Uterus (tissue), 4 donors: ENCODE results near the gene DYNC1H1. TPM values are rescaled to one million over a fixed set of nuclear protein-coding genes. Genes with fewer than 3 reads are reported as not detected.

ENCODE experiments used
- DNase-seq, 2 donors: peaks; one replicate each; pipeline ENCODE4 v3.0.0-alpha.2; 2019 to 2020
- H3K27ac ChIP-seq, 2 donors: fragments of 200-600 bp; sonication (generic); 1 replicate in 1 of 2; 2 replicates in 1 of 2; pipeline ENCODE4 v1.5.1; 2016 to 2018
- H3K27me3 ChIP-seq, 2 donors: fragments of 200-600 bp; sonication (generic); one replicate each; pipeline ENCODE4 v1.5.1; 2018 to 2019; ENCODE audit warnings: control low read depth in 1 of 2
- H3K36me3 ChIP-seq, 2 donors: fragments of 200-600 bp; sonication (generic); one replicate each; pipeline ENCODE4 v1.5.1; 2019; ENCODE audit warnings: control low read depth in 1 of 2
- H3K4me1 ChIP-seq, 2 donors: fragments of 200-600 bp; sonication (generic); one replicate each; pipeline ENCODE4 v1.5.1; 2018 to 2019; ENCODE audit warnings: control low read depth in 1 of 2
- H3K4me3 ChIP-seq, 2 donors: fragments of 200-600 bp; sonication (generic); 1 replicate in 1 of 2; 2 replicates in 1 of 2; pipeline ENCODE4 v1.5.1; 2018 to 2019; ENCODE audit warnings: mild to moderate bottlenecking in 1 of 2
- H3K9me3 ChIP-seq, 2 donors: fragments of 200-600 bp; sonication (generic); one replicate each; pipeline ENCODE4 v1.5.1; 2019; ENCODE audit warnings: control low read depth in 1 of 2
- CTCF ChIP-seq, 4 experiments: fragments of 200-600 bp in 2 of 4; fragments of 450-650 bp in 2 of 4; sonication (generic) in 2 of 4; IDR thresholded peaks; one replicate each; pipeline ENCODE4 v1.5.1; 2016 to 2019; ENCODE audit warnings: antibody characterized with exemption in 4 of 4, mild to moderate bottlenecking in 2 of 4, moderate library complexity in 1 of 4
- POLR2A ChIP-seq, 2 donors: fragments of 450-650 bp; IDR thresholded peaks; one replicate each; pipeline ENCODE4 v1.6.1; 2016; ENCODE audit warnings: antibody characterized with exemption in 2 of 2, mild to moderate bottlenecking in 1 of 2, moderate library complexity in 1 of 2
- intact Hi-C: fragments of 100-400 bp; cut with DNase I; formaldehyde crosslinking; loops from one replicate; pipeline ENCODE4 v1.15.1; 2023; ENCODE audit warnings: low total_unique reads
- total RNA-seq, 4 donors: library from RNA; depleted of rRNA in 3 of 4; stranded (reverse); fragments of >200 nt in 3 of 4; gene quantifications; one replicate each; pipeline versions ENCODE4 v1.1.0 to v1.2.4, GENCODE V29; 2014 to 2023
- donor health status: DM: yes; HTN: yes; CAD: no.

Gene DYNC1H1
- total RNA-seq, 4 donors from 2014 or later: 251 to 634 (median 479) TPM

GRCh38 chr14:102055181-102055901 is 91.0 kb downstream of the DYNC1H1 start:
- Histone ChIP-seq H3K9me3 (no peaks in the 10 kb centered on the region), H3K27me3 (no peaks in the 10 kb centered on the region), H3K27ac (no peak overlapping the region), H3K4me1 (no peaks in the 10 kb centered on the region), H3K36me3 (no peaks in the 10 kb centered on the region), H3K4me3 (no peak overlapping the region)
- TF ChIP-seq CTCF (IDR thresholded peaks at IDR 0.05): no peak
- no peak for TF ChIP-seq POLR2A (IDR thresholded peaks at IDR 0.05)
- no peak for DNase-seq
- intact Hi-C loops: no loop called here

DNA sequence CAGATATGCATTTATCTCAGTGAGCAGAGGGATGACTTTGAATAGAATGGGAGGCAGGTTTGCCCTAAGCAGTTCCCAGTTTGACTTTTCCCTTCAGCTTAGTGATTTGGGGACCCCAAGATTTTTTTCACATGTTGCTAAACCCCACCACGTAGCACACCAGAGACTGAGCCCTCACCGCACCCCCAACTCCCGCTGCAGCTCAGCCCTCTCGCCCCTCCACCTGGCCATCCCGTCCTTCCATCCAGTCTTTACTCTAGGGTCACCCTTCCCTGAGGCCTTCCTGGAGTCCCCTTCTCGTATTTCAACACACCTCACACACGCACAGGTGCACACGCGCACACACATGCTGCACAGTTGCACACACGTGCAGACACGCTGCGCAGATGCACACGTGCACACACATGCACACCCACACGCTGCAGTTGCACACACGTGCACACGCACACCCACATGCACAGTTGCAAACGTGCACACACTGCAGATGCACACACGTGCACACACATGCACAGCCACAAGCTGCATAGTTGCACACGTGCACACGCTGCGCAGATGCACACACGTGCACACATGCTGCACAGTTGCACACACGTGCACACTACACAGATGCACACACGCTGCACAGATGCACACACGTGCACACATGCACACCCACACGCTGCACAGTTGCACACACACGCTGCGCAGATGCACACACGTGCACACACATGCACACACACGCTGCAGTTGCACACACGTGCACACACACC is 92.5 kb downstream of the DYNC1H1 start:
- Histone ChIP-seq H3K27ac (no peak overlapping the region), H3K9me3 (no peaks in the 10 kb centered on the region), H3K4me1 (no peaks in the 10 kb centered on the region), H3K4me3 (no peak overlapping the region), H3K27me3 (no peaks in the 10 kb centered on the region), H3K36me3 (no peaks in the 10 kb centered on the region)
- TF ChIP-seq CTCF (IDR thresholded peaks at IDR 0.05) (no peak), POLR2A (IDR thresholded peaks at IDR 0.05) (no peak)
- intact Hi-C loops: no loop called here
- no peak for DNase-seq

GRCh38 chr14:102057480-102058114 is 93.2 kb downstream of the DYNC1H1 start:
- intact Hi-C loops: no loop called here

DNA sequence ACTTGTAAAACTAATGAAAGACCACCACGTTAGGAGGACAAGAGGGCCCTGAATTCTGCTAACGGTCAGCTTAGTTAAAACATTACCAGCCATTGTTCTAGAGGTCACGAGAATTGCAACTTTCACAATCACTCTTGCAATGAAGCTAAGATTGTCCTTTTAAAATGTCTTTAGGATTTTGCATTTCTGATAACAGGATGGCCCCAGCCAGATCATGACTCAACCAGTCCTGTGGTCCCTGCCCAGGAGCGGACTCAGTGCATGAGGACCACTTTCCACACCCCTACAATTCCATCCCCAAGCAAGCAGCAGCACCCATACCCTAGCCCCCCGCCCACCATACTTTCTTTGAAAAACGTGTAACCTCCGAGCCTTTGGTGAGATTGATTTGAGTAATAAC is 93.8 kb downstream of the DYNC1H1 start:
- DNase-seq: no peak
- no peak overlapping the region for H3K4me3 ChIP-seq
- H3K36me3 ChIP-seq: no peaks in the 10 kb centered on the region
- H3K9me3 ChIP-seq: no peaks in the 10 kb centered on the region
- H3K27me3 ChIP-seq: no peaks in the 10 kb centered on the region
- TF ChIP-seq POLR2A (IDR thresholded peaks at IDR 0.05): no peak
- TF ChIP-seq CTCF (IDR thresholded peaks at IDR 0.05): no peak
- intact Hi-C loops: no loop called here
- no peaks in the 10 kb centered on the region for H3K4me1 ChIP-seq
- H3K27ac ChIP-seq: no peak overlapping the region

More at GRCh38 chr14:102057480-102058114, 93.2 kb downstream of the DYNC1H1 start:
- Histone ChIP-seq H3K4me3 (no peak overlapping the region), H3K27ac (no peak overlapping the region), H3K27me3 (no peaks in the 10 kb centered on the region), H3K4me1 (no peaks in the 10 kb centered on the region), H3K9me3 (no peaks in the 10 kb centered on the region), H3K36me3 (no peaks in the 10 kb centered on the region)
- TF ChIP-seq CTCF (IDR thresholded peaks at IDR 0.05) (no peak), POLR2A (IDR thresholded peaks at IDR 0.05) (no peak)
- DNase-seq: no peak

GRCh38 chr14:102058961-102059360 is 94.6 kb downstream of the DYNC1H1 start:
- H3K4me3 ChIP-seq: no peak overlapping the region
- TF ChIP-seq POLR2A (IDR thresholded peaks at IDR 0.05) (no peak), CTCF (IDR thresholded peaks at IDR 0.05) (no peak)
- no peak for DNase-seq

More at GRCh38 chr14:102058961-102059360, 94.6 kb downstream of the DYNC1H1 start:
- Histone ChIP-seq H3K36me3 (no peaks in the 10 kb centered on the region), H3K27ac (no peak overlapping the region), H3K9me3 (no peaks in the 10 kb centered on the region), H3K27me3 (no peaks in the 10 kb centered on the region), H3K4me1 (no peaks in the 10 kb centered on the region)
- intact Hi-C loops: no loop called here
